OCI-LY1 (cell line): ENCODE measurements around the gene KCNRG.

Source experiments
- CTCF ChIP-seq: fragments of 200-600 bp; sonication (generic), shearing (Covaris generic); IDR thresholded peaks from 2 replicates; pipeline ENCODE4 v1.5.1; 2017; ENCODE audit warnings: mild to moderate bottlenecking, antibody characterized with exemption, low read length, moderate library complexity, mixed read lengths
- EZH2 ChIP-seq: fragments of 200-600 bp; sonication (generic), shearing (Covaris generic); IDR thresholded peaks from 2 replicates; pipeline ENCODE4 v1.8.0; 2017; ENCODE audit warnings: borderline replicate concordance, mixed run types, mild to moderate bottlenecking, antibody characterized with exemption, low read length, moderate library complexity, mixed read lengths

GRCh38 chr13:50060718-50061117, 45.5 kb downstream of the KCNRG start:
- TF ChIP-seq CTCF (no peak), EZH2 (no peak)
